GM12873 (cell line): ENCODE measurements around the gene TICRR.

Source experiments
- CTCF ChIP-seq: IDR thresholded peaks from 2 replicates; pipeline ENCODE4 v1.5.1; 2012; ENCODE audit warnings: low read depth, mild to moderate bottlenecking, moderate library complexity, low read length, control low read depth; ENCODE audit not compliant: insufficient read depth; ENCODE audit errors: missing control alignments

Gene TICRR

GRCh38 chr15:89649716-89650115 is 74.4 kb downstream of the TICRR start:
- no peak for TF ChIP-seq CTCF

GRCh38 chr15:89652131-89652530 is 76.9 kb downstream of the TICRR start:
- no peak for TF ChIP-seq CTCF

- no peak for TF ChIP-seq CTCF
Measured at GRCh38 chr15:89652666-89653065, 77.4 kb downstream of the TICRR start.

GRCh38 chr15:89653578-89653977 is 78.3 kb downstream of the TICRR start:
- no peak for TF ChIP-seq CTCF

- TF ChIP-seq CTCF = no peak
Measured at GRCh38 chr15:89654301-89654761, 79.1 kb downstream of the TICRR start.

GRCh38 chr15:89654847-89655805 is 79.9 kb downstream of the TICRR start, which contains the start of gene KIF7:
Gene KIF7 (minus strand): TSS chr15:89655467. CDS start chr15:89652930, 2,537 bp downstream.
- no peak for TF ChIP-seq CTCF

GRCh38 chr15:89656116-89656815 is 81.0 kb downstream of the TICRR start:
- no peak for TF ChIP-seq CTCF
